ENCODE measurements around the gene GZF1. TPM values are rescaled to one million over a fixed set of nuclear protein-coding genes. Genes with fewer than 3 reads are reported as not detected.
A peak's percentile ranks its signal among the peaks of the same experiment; 100 is the strongest.

The GZF1 gene
- polyA plus RNA-seq, 3 donors = 5.5 to 215 (median 7.0) TPM

DNA sequence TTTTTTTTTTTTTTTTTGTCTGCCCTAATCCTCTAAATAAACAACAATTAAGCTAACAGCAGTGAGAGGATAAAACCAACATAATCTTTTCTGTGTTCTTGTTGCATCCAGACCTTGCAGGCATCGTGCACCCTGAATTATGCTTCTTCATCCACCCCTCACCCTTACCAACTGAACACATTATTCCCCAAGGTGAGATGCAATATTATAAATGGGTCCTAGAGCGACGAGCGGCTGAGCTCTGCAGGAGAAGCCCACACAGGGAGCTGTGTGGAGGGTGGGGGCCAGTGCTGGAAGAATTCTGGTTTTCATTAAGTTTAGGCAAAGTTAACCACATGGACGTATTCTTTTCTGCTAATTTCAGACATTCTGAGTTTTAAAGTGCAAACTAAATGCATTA is 43.6 kb upstream of the GZF1 start:
- no peaks in the 10 kb centered on the region for H3K36me3 Mint-ChIP-seq
- Histone ChIP-seq H3K27ac (ENCODE audit: low read depth in 1 of 2, low read length in 2 of 2) (no peak overlapping the region), H3K4me1 (ENCODE audit: control insufficient read depth in 1 of 2, insufficient read depth in 2 of 2, low read length in 2 of 2) (no peaks in the 10 kb centered on the region), H3K9ac (ENCODE audit: insufficient read depth, low read length, poor library complexity, severe bottlenecking) (no peak overlapping the region), H3K36me3 (replicated peaks in 1 of 2; ENCODE audit: control insufficient read depth in 1 of 2, insufficient read depth in 2 of 2, low read length in 2 of 2) (no peaks in the 10 kb centered on the region), H3K9me3 (replicated peaks in 1 of 2; ENCODE audit: control insufficient read depth in 1 of 2, insufficient read depth in 1 of 2, low read length in 2 of 2) (no peaks in the 10 kb centered on the region), H2AFZ (ENCODE audit: insufficient read depth, low read depth, low read length, poor library complexity, severe bottlenecking) (no peak overlapping the region), H4K20me1 (ENCODE audit: insufficient read depth, low read length) (no peaks in the 10 kb centered on the region), H3K27me3 (ENCODE audit: control insufficient read depth in 2 of 2, insufficient read depth in 2 of 2, low read length in 2 of 2) (no peaks in the 10 kb centered on the region), H3K4me3 (replicated peaks in 1 of 3; ENCODE audit: low read depth in 2 of 3, low read length in 3 of 3) (no peak overlapping the region), H3K79me2 (ENCODE audit: insufficient read depth, low read length) (no peaks in the 10 kb centered on the region), H3K4me2 (replicated peaks; ENCODE audit: extremely low read depth, low read length, poor library complexity, severe bottlenecking) (no peak overlapping the region)
- DNase-seq = no peak
- TF ChIP-seq CTCF (IDR thresholded peaks at IDR 0.05) = no peak
- no peak overlapping the region for H3K4me3 Mint-ChIP-seq
- WGBS (ENCODE audit: insufficient coverage) = no CpG with 5 or more reads among the region's 5 CpGs
- no peaks in the 10 kb centered on the region for H3K4me1 Mint-ChIP-seq
- H3K27me3 Mint-ChIP-seq (ENCODE audit: low read depth in 3 of 3) = peaks cover 0 to 5% (median 4%) of the 10 kb centered on the region in 3 donors
- intact Hi-C loops (cut with micrococcal nuclease) = no loop called here
- H3K9me3 Mint-ChIP-seq = peaks cover 0 to 8% (median 0%) of the 10 kb centered on the region in 7 donors
- H3K27ac Mint-ChIP-seq = no peak overlapping the region

DNA sequence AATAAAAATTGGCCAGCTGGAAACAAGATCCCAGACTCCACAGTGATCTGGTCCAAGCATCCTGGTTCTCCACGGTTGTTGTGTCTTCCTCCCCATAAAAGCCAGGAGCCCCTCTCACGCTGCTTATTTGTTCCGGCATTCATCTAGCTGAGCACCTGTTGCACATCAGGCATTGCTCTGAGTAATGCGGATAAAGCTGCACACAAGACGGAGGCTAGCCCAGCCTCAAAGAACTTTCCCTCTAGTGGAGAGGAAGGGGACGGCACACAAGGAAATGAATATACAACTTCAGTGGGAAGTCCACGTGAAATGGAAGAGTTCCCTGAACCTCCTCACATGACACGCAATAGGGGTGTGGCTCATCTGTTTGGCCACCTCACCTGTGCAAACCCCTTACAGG is 41.7 kb upstream of the GZF1 start:
- Histone ChIP-seq H3K4me1 (ENCODE audit: control insufficient read depth in 1 of 2, insufficient read depth in 2 of 2, low read length in 2 of 2) (no peaks in the 10 kb centered on the region), H2AFZ (ENCODE audit: insufficient read depth, low read depth, low read length, poor library complexity, severe bottlenecking) (no peak overlapping the region), H3K9ac (ENCODE audit: insufficient read depth, low read length, poor library complexity, severe bottlenecking) (no peak overlapping the region), H3K27me3 (ENCODE audit: control insufficient read depth in 2 of 2, insufficient read depth in 2 of 2, low read length in 2 of 2) (no peaks in the 10 kb centered on the region), H3K9me3 (replicated peaks in 1 of 2; ENCODE audit: control insufficient read depth in 1 of 2, insufficient read depth in 1 of 2, low read length in 2 of 2) (no peaks in the 10 kb centered on the region), H3K36me3 (replicated peaks in 1 of 2; ENCODE audit: control insufficient read depth in 1 of 2, insufficient read depth in 2 of 2, low read length in 2 of 2) (no peaks in the 10 kb centered on the region), H3K27ac (ENCODE audit: low read depth in 1 of 2, low read length in 2 of 2) (no peak overlapping the region), H3K4me2 (replicated peaks; ENCODE audit: extremely low read depth, low read length, poor library complexity, severe bottlenecking) (no peak overlapping the region), H3K79me2 (ENCODE audit: insufficient read depth, low read length) (no peaks in the 10 kb centered on the region), H4K20me1 (ENCODE audit: insufficient read depth, low read length) (no peaks in the 10 kb centered on the region), H3K4me3 (replicated peaks in 1 of 3; ENCODE audit: low read depth in 2 of 3, low read length in 3 of 3) (no peak overlapping the region)
- H3K9me3 Mint-ChIP-seq = peaks cover 0 to 8% (median 0%) of the 10 kb centered on the region in 7 donors
- peaks cover 3 to 4% (median 4%) of the 10 kb centered on the region in 3 donors for H3K27me3 Mint-ChIP-seq (ENCODE audit: low read depth in 3 of 3)
- peak; percentile 5 to 26 (median 6) for DNase-seq
- H3K36me3 Mint-ChIP-seq = no peaks in the 10 kb centered on the region
- intact Hi-C loops (cut with micrococcal nuclease) = no loop called here
- peak; percentile 68 for TF ChIP-seq CTCF (IDR thresholded peaks at IDR 0.05)
- no peak overlapping the region for H3K27ac Mint-ChIP-seq
- WGBS (ENCODE audit: insufficient coverage) = 81% methylated on average over 2 of the region's 8 CpGs
- H3K4me1 Mint-ChIP-seq = no peaks in the 10 kb centered on the region
- H3K4me3 Mint-ChIP-seq = no peak overlapping the region
